ENCODE measurements around the gene SRSF8.

Gene SRSF8

GRCh38 chr11:95085117-95085816 is 18.5 kb downstream of the SRSF8 start:
- no peak overlapping the region for H3K9ac ChIP-seq (ENCODE audit: low read depth, low read length)
- H3K36me3 ChIP-seq (ENCODE audit: insufficient read depth, low read length): no peaks in the 10 kb centered on the region
- ATAC-seq (ENCODE audit: insufficient read depth, low read depth): no peak
- H3K4me1 ChIP-seq (ENCODE audit: insufficient read depth, low read length): peaks cover 17% of the 10 kb centered on the region
- no peaks in the 10 kb centered on the region for H3K79me2 ChIP-seq (ENCODE audit: insufficient read depth, low read length)
- peaks cover 3% of the 10 kb centered on the region for H3K27me3 ChIP-seq (ENCODE audit: insufficient read depth, low read length, poor library complexity)
- H3K4me3 ChIP-seq (ENCODE audit: low read depth in 1 of 2, low read length in 2 of 2): no peak overlapping the region
- no peak overlapping the region for H3K4me2 ChIP-seq (ENCODE audit: insufficient read depth, low read length)
- TF ChIP-seq, protein P1, sequence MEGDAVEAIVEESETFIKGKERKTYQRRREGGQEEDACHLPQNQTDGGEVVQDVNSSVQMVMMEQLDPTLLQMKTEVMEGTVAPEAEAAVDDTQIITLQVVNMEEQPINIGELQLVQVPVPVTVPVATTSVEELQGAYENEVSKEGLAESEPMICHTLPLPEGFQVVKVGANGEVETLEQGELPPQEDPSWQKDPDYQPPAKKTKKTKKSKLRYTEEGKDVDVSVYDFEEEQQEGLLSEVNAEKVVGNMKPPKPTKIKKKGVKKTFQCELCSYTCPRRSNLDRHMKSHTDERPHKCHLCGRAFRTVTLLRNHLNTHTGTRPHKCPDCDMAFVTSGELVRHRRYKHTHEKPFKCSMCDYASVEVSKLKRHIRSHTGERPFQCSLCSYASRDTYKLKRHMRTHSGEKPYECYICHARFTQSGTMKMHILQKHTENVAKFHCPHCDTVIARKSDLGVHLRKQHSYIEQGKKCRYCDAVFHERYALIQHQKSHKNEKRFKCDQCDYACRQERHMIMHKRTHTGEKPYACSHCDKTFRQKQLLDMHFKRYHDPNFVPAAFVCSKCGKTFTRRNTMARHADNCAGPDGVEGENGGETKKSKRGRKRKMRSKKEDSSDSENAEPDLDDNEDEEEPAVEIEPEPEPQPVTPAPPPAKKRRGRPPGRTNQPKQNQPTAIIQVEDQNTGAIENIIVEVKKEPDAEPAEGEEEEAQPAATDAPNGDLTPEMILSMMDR (IDR thresholded peaks at IDR 0.05; ENCODE audit: borderline replicate concordance, extremely low read depth, low read length, poor library complexity, severe bottlenecking): no peak
- TF ChIP-seq EZH2 (IDR thresholded peaks at IDR 0.05; ENCODE audit: borderline replicate concordance, low read depth, low read length, severe bottlenecking): no peak
- no peaks in the 10 kb centered on the region for H3K9me3 ChIP-seq (ENCODE audit: insufficient read depth, low read length, severe bottlenecking)
- H2AFZ ChIP-seq (ENCODE audit: low read depth, low read length): no peak overlapping the region
- H4K20me1 ChIP-seq (ENCODE audit: insufficient read depth, low read length): no peaks in the 10 kb centered on the region
- H3K27ac ChIP-seq (ENCODE audit: low read length): no peak overlapping the region
- no peak for DNase-seq

GRCh38 chr11:95086151-95086550 is 19.4 kb downstream of the SRSF8 start:
- Histone ChIP-seq H3K27ac (ENCODE audit: low read length) (no peak overlapping the region), H3K79me2 (ENCODE audit: insufficient read depth, low read length) (no peaks in the 10 kb centered on the region), H3K36me3 (ENCODE audit: insufficient read depth, low read length) (no peaks in the 10 kb centered on the region), H3K27me3 (ENCODE audit: insufficient read depth, low read length, poor library complexity) (peaks cover 3% of the 10 kb centered on the region), H3K9ac (ENCODE audit: low read depth, low read length) (no peak overlapping the region), H4K20me1 (ENCODE audit: insufficient read depth, low read length) (no peaks in the 10 kb centered on the region), H3K4me3 (ENCODE audit: low read depth in 1 of 2, low read length in 2 of 2) (no peak overlapping the region), H3K9me3 (ENCODE audit: insufficient read depth, low read length, severe bottlenecking) (no peaks in the 10 kb centered on the region), H3K4me1 (ENCODE audit: insufficient read depth, low read length) (peaks cover 26% of the 10 kb centered on the region), H3K4me2 (ENCODE audit: insufficient read depth, low read length) (no peak overlapping the region), H2AFZ (ENCODE audit: low read depth, low read length) (no peak overlapping the region)
- ATAC-seq (ENCODE audit: insufficient read depth, low read depth) (no peak), DNase-seq (no peak)
- TF ChIP-seq EZH2 (IDR thresholded peaks at IDR 0.05; ENCODE audit: borderline replicate concordance, low read depth, low read length, severe bottlenecking): no peak
- TF ChIP-seq, protein P1 (IDR thresholded peaks at IDR 0.05; ENCODE audit: borderline replicate concordance, extremely low read depth, low read length, poor library complexity, severe bottlenecking): no peak

DNA sequence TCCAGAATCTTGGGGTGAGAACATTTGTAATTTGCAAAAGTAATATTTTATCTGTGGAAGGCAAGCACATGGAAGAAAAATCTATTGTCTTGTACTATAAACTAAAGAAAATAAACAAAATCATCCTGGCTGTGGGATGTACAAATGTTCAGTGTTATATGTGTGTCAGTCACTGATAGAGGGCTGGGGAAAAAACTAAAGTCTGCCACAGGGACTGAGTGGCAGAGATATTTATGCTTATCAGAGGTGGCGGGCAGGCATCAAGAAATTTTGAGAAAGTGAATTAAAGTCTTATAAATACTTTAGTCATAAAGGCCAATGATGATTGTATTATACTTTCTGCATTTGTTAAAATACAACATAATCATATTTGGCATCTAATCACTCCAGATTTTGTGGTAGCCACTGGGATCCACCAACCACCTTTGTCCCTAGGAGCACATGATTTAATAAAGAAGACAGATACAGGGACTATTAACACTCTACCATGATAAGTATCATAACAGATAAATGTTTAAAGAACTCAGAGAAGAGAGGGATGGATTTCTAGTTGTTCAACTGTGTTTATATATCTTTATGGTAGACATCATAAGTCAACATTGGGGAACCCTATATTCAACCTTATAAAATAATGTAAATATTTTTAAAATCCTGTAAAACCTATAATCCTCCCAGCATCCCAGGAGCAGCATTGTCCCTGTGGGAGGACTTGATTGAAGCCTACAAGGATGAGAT is 20.3 kb downstream of the SRSF8 start:
- no peak overlapping the region for H3K9ac ChIP-seq (ENCODE audit: low read depth, low read length)
- ATAC-seq (ENCODE audit: insufficient read depth, low read depth) (no peak), DNase-seq (no peak)
- H2AFZ ChIP-seq (ENCODE audit: low read depth, low read length): no peak overlapping the region
- no peaks in the 10 kb centered on the region for H4K20me1 ChIP-seq (ENCODE audit: insufficient read depth, low read length)
- H3K36me3 ChIP-seq (ENCODE audit: insufficient read depth, low read length): no peaks in the 10 kb centered on the region
- no peak for TF ChIP-seq EZH2 (IDR thresholded peaks at IDR 0.05; ENCODE audit: borderline replicate concordance, low read depth, low read length, severe bottlenecking)
- TF ChIP-seq, protein P1 (IDR thresholded peaks at IDR 0.05; ENCODE audit: borderline replicate concordance, extremely low read depth, low read length, poor library complexity, severe bottlenecking): no peak
- H3K79me2 ChIP-seq (ENCODE audit: insufficient read depth, low read length): no peaks in the 10 kb centered on the region
- H3K4me3 ChIP-seq (ENCODE audit: low read depth in 1 of 2, low read length in 2 of 2): no peak overlapping the region
- no peaks in the 10 kb centered on the region for H3K9me3 ChIP-seq (ENCODE audit: insufficient read depth, low read length, severe bottlenecking)
- H3K4me1 ChIP-seq (ENCODE audit: insufficient read depth, low read length): peaks cover 25% of the 10 kb centered on the region
- no peak overlapping the region for H3K4me2 ChIP-seq (ENCODE audit: insufficient read depth, low read length)
- H3K27ac ChIP-seq (ENCODE audit: low read length): no peak overlapping the region
- peaks cover 3% of the 10 kb centered on the region for H3K27me3 ChIP-seq (ENCODE audit: insufficient read depth, low read length, poor library complexity)

Measured in DND-41 (cell line).